GM10266 (cell line): ENCODE measurements around the gene PPOX.
A peak's percentile ranks its signal among the peaks of the same experiment; 100 is the strongest.

Experiments used
- DNase-seq: peaks from one replicate; pipeline ENCODE4 v3.0.0; 2012; ENCODE audit errors: extremely low spot score
- TF ChIP-seq, protein P1 (sequence below): IDR thresholded peaks from 2 replicates; pipeline ENCODE4 v1.5.1; 2012; ENCODE audit warnings: mild to moderate bottlenecking, low read depth; ENCODE audit not compliant: control insufficient read depth, insufficient read depth; ENCODE audit errors: missing control alignments

PPOX gene

GRCh38 chr1:161209790-161210409 is 43.7 kb downstream of the PPOX start:
- TF ChIP-seq, protein P1, sequence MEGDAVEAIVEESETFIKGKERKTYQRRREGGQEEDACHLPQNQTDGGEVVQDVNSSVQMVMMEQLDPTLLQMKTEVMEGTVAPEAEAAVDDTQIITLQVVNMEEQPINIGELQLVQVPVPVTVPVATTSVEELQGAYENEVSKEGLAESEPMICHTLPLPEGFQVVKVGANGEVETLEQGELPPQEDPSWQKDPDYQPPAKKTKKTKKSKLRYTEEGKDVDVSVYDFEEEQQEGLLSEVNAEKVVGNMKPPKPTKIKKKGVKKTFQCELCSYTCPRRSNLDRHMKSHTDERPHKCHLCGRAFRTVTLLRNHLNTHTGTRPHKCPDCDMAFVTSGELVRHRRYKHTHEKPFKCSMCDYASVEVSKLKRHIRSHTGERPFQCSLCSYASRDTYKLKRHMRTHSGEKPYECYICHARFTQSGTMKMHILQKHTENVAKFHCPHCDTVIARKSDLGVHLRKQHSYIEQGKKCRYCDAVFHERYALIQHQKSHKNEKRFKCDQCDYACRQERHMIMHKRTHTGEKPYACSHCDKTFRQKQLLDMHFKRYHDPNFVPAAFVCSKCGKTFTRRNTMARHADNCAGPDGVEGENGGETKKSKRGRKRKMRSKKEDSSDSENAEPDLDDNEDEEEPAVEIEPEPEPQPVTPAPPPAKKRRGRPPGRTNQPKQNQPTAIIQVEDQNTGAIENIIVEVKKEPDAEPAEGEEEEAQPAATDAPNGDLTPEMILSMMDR: peak; percentile 82
- DNase-seq: peak; percentile 69

GRCh38 chr1:161214369-161214768 is 48.1 kb downstream of the PPOX start:
- DNase-seq: no peak
- TF ChIP-seq, protein P1: no peak

- TF ChIP-seq, protein P1: no peak
Observed at GRCh38 chr1:161215076-161215475, 48.9 kb downstream of the PPOX start, which contains the start of gene FCER1G. Gene FCER1G (plus strand): TSS chr1:161215295. CDS start chr1:161215322, 27 bp downstream.

DNA sequence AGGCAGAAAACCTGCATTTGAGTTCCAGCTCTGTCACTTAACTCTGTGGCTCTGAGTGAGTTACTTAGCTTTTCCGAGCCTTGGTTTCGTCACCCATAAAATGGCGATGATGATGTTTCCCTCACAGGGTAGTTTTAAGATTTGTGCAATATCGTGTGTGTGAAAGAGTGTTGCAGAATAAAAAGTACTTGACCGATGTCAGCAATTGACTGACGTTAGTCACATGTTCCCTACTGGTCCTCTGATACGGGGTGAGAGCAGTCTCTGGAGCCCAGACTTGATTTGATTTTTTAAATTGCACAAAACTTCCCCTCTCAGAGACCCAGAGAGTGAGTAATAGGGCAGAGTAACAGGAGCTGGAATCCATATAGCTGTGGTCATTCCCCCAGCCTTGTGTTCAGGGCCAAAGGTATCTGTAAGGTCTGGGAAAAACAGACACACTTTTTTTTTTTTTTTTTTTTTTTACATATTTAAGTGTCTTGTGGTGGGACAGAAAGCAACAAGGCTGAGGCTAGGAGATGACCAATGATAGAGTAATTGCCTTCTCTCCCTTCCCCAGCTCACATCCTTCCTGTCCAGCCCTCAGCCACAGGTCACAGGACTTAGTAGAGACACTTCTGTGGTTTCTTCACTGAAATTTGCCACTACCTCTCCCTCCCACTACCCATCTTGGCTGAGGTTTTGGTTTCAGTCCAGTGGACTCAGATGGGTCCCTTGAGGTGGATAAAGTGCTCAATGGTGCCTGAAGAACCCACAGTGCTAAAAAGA is 50.9 kb downstream of the PPOX start:
- DNase-seq: peak; percentile 45

More at GRCh38 chr1:161215076-161215475, 48.9 kb downstream of the PPOX start, which contains the start of gene FCER1G:
- DNase-seq: no peak

DNA sequence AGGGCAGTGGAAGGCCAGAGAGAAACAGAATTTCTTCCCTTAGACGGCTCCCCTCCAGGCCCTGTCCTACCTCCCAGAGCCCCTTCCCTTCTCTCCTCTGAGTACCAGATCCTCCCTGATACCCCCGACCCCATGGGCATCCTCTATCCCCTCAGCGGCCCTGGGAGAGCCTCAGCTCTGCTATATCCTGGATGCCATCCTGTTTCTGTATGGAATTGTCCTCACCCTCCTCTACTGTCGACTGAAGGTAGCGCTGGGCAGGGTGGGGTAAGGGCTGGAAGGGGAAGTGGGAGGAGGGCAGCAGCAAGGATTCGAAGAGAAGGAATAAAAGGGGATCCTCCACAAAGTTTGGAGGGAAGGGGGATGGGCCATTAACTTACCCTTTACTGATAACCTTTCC is 51.6 kb downstream of the PPOX start:
- no peak for DNase-seq
- TF ChIP-seq, protein P1: no peak

More for the DNA sequence above, 50.9 kb downstream of the PPOX start:
- TF ChIP-seq, protein P1: no peak

GRCh38 chr1:161218301-161219077 is 52.3 kb downstream of the PPOX start:
- TF ChIP-seq, protein P1: no peak
- DNase-seq: no peak
